ENCODE data around the gene CFAP74. TPM values are rescaled to one million over a fixed set of nuclear protein-coding genes. Genes with fewer than 3 reads are reported as not detected.
A peak's percentile ranks its signal among the peaks of the same experiment; 100 is the strongest.

CFAP74 gene
- total and polyA plus RNA-seq, 9 of the 15 experiments (the other 6 are each of a cell fraction or from before 2014, with no cell fraction given), result 0.03 to 0.15 (median 0.05) TPM; not detected in 6

GRCh38 chr1:1919304-1920056 lies 84.1 kb downstream of the CFAP74 start (continued):
- TF ChIP-seq E2F6 (IDR thresholded peaks at IDR 0.05; ENCODE audit: borderline replicate concordance in 1 of 2, extremely low read depth in 1 of 2, insufficient read depth in 1 of 2, insufficient read length in 1 of 2, low read depth in 1 of 2, low read length in 1 of 2, poor library complexity in 1 of 2, severe bottlenecking in 1 of 2) (peak; percentile 65 to 77), NEUROD1 (IDR thresholded peaks at IDR 0.05; ENCODE audit: borderline replicate concordance, low read depth, low read length, partially characterized antibody) (no peak), GTF2B (IDR thresholded peaks at IDR 0.05; ENCODE audit: extremely low read depth, insufficient read length) (no peak), ZNF311 (CRISPR knock-in tag; IDR thresholded peaks at IDR 0.05) (no peak), SETDB1 (IDR thresholded peaks at IDR 0.05; ENCODE audit: low read length) (no peak), XRCC4 (IDR thresholded peaks at IDR 0.05; ENCODE audit: extremely low read depth, insufficient read depth, insufficient read length) (no peak), MLX (CRISPR knock-in tag; conservative IDR thresholded peaks at IDR 0.05) (no peak), L3MBTL2 (IDR thresholded peaks at IDR 0.05) (peak; percentile 85), RAD21 (CRISPR knock-in tag; conservative IDR thresholded peaks at IDR 0.05 in 1 of 2, IDR thresholded peaks at IDR 0.05 in 1 of 2) (no peak), ZNF316 (IDR thresholded peaks at IDR 0.05) (no peak), ZNF174 (CRISPR knock-in tag; IDR thresholded peaks at IDR 0.05) (no peak), ZNF436 (CRISPR knock-in tag; IDR thresholded peaks at IDR 0.05) (no peak), RUNX1 (IDR thresholded peaks at IDR 0.05; ENCODE audit: low read depth) (no peak), CUX1 (CRISPR knock-in tag; IDR thresholded peaks at IDR 0.05) (no peak), HOXB6 (CRISPR knock-in tag; IDR thresholded peaks at IDR 0.05; ENCODE audit: borderline replicate concordance) (no peak), POLR3G (IDR thresholded peaks at IDR 0.05; ENCODE audit: extremely low read depth, insufficient read length, insufficient replicate concordance) (no peak), NBN (IDR thresholded peaks at IDR 0.05; ENCODE audit: low read depth) (no peak), ZNF644 (tag; IDR thresholded peaks at IDR 0.05; ENCODE audit: low read depth) (no peak)
